ENCODE results near the gene FNDC3B. TPM values are rescaled to one million over a fixed set of nuclear protein-coding genes. Genes with fewer than 3 reads are reported as not detected.
A peak's percentile ranks its signal among the peaks of the same experiment; 100 is the strongest.

The FNDC3B gene
- total and polyA plus RNA-seq, 2 donors from 2014 or later = 11.8 to 185 TPM

DNA sequence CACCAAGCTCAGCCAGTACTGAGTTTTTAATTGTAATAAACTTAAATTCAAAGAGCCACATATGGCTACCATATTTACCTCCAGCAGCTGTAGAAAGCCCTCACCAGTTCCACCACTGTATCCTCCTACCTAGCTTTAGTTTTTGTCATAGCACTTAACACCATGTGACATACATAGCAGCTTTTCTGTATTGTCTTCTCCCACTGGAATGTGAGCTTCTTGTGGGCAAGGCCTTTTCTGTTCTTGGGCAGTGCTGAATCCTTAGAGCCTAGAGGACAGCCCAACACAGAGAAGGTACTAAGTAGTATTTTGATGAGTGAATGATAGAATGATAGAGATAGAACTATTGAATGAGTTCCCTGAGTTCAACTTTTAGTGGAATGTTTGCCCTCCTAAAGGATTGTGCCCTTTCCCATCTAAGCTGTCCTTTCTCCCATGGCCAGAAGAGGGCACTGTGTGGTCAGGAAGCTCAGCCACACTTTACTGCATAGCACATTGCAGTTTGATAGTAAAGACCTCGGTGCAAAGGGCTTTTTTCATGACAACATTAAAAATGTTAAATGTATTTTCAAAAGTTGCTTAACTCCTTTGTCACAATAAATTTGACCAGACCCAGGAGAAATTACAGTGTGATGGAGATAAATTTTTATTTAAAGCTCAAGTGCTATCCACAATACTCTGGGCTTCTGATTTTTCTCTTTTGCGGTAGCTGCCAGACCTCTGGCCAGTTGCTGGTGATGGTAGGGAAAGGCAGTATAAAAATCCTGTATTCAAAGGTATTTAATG is 293.1 kb downstream of the FNDC3B start:
- peaks cover 7 to 32% (median 14%) of the 10 kb centered on the region in 3 donors for H3K36me3 ChIP-seq (ENCODE audit: control insufficient read depth in 2 of 3, insufficient read depth in 3 of 3, low read length in 3 of 3)

DNA sequence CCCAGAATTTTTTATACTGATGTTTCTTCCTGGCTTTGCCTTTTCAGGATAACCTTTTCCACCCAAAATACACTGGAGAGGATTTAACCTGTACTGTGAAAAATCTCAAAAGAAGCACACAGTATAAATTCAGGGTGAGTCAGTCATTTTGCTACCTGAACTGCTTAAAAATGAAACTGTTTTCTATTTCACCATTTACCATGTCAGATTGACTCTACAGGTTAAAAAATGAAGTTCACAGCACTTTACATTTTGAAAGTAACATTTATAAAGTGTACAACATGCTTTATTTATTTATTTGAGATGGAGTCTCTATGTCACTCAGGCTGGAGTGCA is 293.6 kb downstream of the FNDC3B start:
- Histone ChIP-seq H3K27ac (ENCODE audit: low read depth in 2 of 2, low read length in 2 of 2) (no peak overlapping the region), H3K27me3 (ENCODE audit: control insufficient read depth, insufficient read depth, low read length) (no peaks in the 10 kb centered on the region), H3K4me3 (ENCODE audit: low read length in 3 of 3) (no peak overlapping the region), H3K9ac (ENCODE audit: low read length in 3 of 3) (no peak overlapping the region), H3K36me3 (ENCODE audit: control insufficient read depth in 2 of 3, insufficient read depth in 3 of 3, low read length in 3 of 3) (peaks cover 7 to 32% (median 12%) of the 10 kb centered on the region in 3 donors), H3K4me1 (ENCODE audit: control insufficient read depth in 2 of 3, insufficient read depth in 2 of 3, low read depth in 1 of 3, low read length in 3 of 3) (peaks cover 0 to 4% (median 4%) of the 10 kb centered on the region in 3 donors), H3K9me3 (ENCODE audit: control insufficient read depth in 2 of 3, insufficient read depth in 1 of 3, low read length in 3 of 3) (no peaks in the 10 kb centered on the region)
- intact Hi-C loops (cut with DNase I) = loop anchor here (10.0 kb wide), 1 partner anchor 288 kb away; no protein-coding TSS in a partner anchor
- TF ChIP-seq, protein P1, sequence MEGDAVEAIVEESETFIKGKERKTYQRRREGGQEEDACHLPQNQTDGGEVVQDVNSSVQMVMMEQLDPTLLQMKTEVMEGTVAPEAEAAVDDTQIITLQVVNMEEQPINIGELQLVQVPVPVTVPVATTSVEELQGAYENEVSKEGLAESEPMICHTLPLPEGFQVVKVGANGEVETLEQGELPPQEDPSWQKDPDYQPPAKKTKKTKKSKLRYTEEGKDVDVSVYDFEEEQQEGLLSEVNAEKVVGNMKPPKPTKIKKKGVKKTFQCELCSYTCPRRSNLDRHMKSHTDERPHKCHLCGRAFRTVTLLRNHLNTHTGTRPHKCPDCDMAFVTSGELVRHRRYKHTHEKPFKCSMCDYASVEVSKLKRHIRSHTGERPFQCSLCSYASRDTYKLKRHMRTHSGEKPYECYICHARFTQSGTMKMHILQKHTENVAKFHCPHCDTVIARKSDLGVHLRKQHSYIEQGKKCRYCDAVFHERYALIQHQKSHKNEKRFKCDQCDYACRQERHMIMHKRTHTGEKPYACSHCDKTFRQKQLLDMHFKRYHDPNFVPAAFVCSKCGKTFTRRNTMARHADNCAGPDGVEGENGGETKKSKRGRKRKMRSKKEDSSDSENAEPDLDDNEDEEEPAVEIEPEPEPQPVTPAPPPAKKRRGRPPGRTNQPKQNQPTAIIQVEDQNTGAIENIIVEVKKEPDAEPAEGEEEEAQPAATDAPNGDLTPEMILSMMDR (IDR thresholded peaks at IDR 0.05; ENCODE audit: borderline replicate concordance, extremely low read depth, insufficient read depth) = no peak
- FAIRE-seq (no peak), DNase-seq (no peak)

More for the DNA sequence above, 293.1 kb downstream of the FNDC3B start:
- H3K4me1 ChIP-seq (ENCODE audit: control insufficient read depth in 2 of 3, insufficient read depth in 2 of 3, low read depth in 1 of 3, low read length in 3 of 3) = peaks cover 0 to 4% (median 4%) of the 10 kb centered on the region in 3 donors
- H3K9me3 ChIP-seq (ENCODE audit: control insufficient read depth in 2 of 3, insufficient read depth in 1 of 3, low read length in 3 of 3) = no peaks in the 10 kb centered on the region
- peak overlapping the region in 1 of 2 donors; percentile 55 for H3K27ac ChIP-seq (ENCODE audit: low read depth in 2 of 2, low read length in 2 of 2)
- H3K9ac ChIP-seq (ENCODE audit: low read length in 3 of 3) = no peak overlapping the region
- DNase-seq = peak in 4 of 5 donors; percentile 59 to 84 (median 70)
- TF ChIP-seq, protein P1 (IDR thresholded peaks at IDR 0.05; ENCODE audit: borderline replicate concordance, extremely low read depth, insufficient read depth) = peak; percentile 95
- no peak overlapping the region for H3K4me3 ChIP-seq (ENCODE audit: low read length in 3 of 3)
- peak; percentile 68 for FAIRE-seq
- H3K27me3 ChIP-seq (ENCODE audit: control insufficient read depth, insufficient read depth, low read length) = no peaks in the 10 kb centered on the region
- intact Hi-C loops (cut with DNase I) = loop anchor here (10.0 kb wide), 1 partner anchor 288 kb away; no protein-coding TSS in a partner anchor

DNA sequence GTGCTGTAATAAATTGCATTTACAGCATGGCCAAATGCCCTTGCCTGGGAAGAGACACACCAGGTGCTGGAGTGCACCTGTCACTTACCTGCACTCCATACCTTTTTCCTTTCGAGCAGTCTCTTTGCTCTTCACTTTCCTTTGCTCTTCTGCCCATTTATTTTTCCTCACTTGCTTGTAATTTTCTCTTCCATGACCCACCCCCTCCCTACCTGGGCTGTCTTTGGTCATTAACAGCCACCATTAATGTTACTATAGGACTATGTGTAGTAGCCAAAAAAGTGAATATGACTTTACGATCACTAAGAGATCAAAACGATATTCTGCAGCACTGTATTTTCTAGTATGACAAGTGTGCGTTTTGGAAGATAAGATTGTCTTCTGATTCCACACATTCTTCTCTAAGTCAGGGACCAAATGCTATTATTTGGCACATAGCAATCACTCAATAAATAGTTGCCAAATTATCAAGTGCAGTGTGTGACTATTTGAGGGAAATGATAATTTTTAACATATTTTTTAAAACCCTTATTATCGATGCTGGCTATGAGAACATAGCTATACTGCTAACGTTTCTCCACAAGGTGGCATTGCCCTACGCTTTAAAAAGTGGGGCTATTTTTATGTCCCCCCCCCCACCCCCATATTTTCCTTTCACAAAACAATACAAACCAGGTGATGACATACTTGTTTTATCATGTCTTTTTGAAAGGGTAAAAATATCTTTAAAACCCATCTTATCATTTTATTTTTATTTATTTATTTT is 294.5 kb downstream of the FNDC3B start:
- Histone ChIP-seq H3K27me3 (ENCODE audit: control insufficient read depth, insufficient read depth, low read length) (no peaks in the 10 kb centered on the region), H3K36me3 (ENCODE audit: control insufficient read depth in 2 of 3, insufficient read depth in 3 of 3, low read length in 3 of 3) (peaks cover 7 to 26% (median 10%) of the 10 kb centered on the region in 3 donors), H3K4me1 (ENCODE audit: control insufficient read depth in 2 of 3, insufficient read depth in 2 of 3, low read depth in 1 of 3, low read length in 3 of 3) (peaks cover 0 to 4% (median 4%) of the 10 kb centered on the region in 3 donors), H3K4me3 (ENCODE audit: low read length in 3 of 3) (no peak overlapping the region), H3K9ac (ENCODE audit: low read length in 3 of 3) (no peak overlapping the region), H3K9me3 (ENCODE audit: control insufficient read depth in 2 of 3, insufficient read depth in 1 of 3, low read length in 3 of 3) (no peaks in the 10 kb centered on the region), H3K27ac (ENCODE audit: low read depth in 2 of 2, low read length in 2 of 2) (no peak overlapping the region)
- no peak for DNase-seq
- no peak for FAIRE-seq
- TF ChIP-seq, protein P1 (IDR thresholded peaks at IDR 0.05; ENCODE audit: borderline replicate concordance, extremely low read depth, insufficient read depth) = no peak
- intact Hi-C loops (cut with DNase I) = loop anchor here (10.0 kb wide), 1 partner anchor 289 kb away; no protein-coding TSS in a partner anchor
